ACC112 (cell line): Measurements from ENCODE around the gene PHF12.
"Not testable (repeated sequence)": the region's sequence is repeated elsewhere in the genome, so short reads cannot be mapped to it uniquely, and the experiment has no call there.

Experiments used
- H2AFZ ChIP-seq: fragments of 200-600 bp; sonication (generic); one replicate; pipeline ENCODE4 v1.6.0; 2017; ENCODE audit warnings: antibody characterized with exemption, low read length; ENCODE audit not compliant: unreplicated experiment
- H3K27ac ChIP-seq: fragments of 200-600 bp; sonication (generic); 2 replicates; pipeline ENCODE4 v1.5.1; 2014; ENCODE audit warnings: low read depth, mild to moderate bottlenecking, antibody characterized with exemption, low read length, moderate library complexity
- H3K27me3 ChIP-seq: fragments of 200-600 bp; sonication (generic); 2 replicates; pipeline ENCODE4 v1.6.1; 2014; ENCODE audit warnings: mild to moderate bottlenecking, antibody characterized with exemption, low read length, moderate library complexity, mixed read lengths; ENCODE audit not compliant: insufficient read depth
- H3K36me3 ChIP-seq: fragments of 200-600 bp; sonication (generic); 2 replicates; pipeline ENCODE4 v1.6.1; 2016; ENCODE audit warnings: mild to moderate bottlenecking, antibody characterized with exemption, low read length, moderate library complexity, mixed read lengths; ENCODE audit not compliant: insufficient read depth
- H3K4me1 ChIP-seq: fragments of 200-600 bp; sonication (generic); one replicate; pipeline ENCODE4 v1.6.1; 2016; ENCODE audit warnings: low read length, mixed read lengths; ENCODE audit not compliant: insufficient read depth, unreplicated experiment, control insufficient read depth
- H3K4me3 ChIP-seq: fragments of 200-600 bp; sonication (generic); 2 replicates; pipeline ENCODE4 v1.5.1; 2014; ENCODE audit warnings: mild to moderate bottlenecking, low read depth, low read length
- H3K79me2 ChIP-seq: fragments of 200-600 bp; sonication (generic); one replicate; pipeline ENCODE4 v1.6.0; 2016; ENCODE audit warnings: low read length; ENCODE audit not compliant: control insufficient read depth, unreplicated experiment, insufficient read depth

PHF12 gene

DNA sequence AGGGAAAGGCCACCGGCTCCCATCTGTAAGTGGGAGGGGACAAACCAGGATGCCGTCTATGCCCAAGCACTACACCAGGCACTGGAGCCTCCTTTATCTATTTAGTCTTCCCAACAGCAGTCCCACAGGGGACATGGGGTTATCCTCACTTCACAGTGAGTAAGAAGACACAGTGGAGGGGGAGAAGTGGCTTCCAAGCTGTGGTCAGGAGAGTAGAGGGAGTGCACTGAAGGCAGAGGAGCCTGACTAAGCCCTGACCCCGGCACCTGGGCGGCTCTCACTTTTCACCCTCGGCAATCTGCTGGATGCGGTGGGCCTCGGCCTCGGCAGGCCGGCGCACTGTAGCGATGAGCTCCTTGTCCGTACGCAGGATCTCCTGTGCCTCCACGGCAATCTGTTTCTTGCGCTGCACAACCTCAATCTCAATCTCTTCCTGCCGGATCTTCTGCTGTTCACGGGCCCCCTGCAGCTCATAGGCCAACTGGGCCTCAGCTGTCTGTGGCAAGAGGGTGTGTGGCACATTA is 69.7 kb downstream of the PHF12 start:
- Histone ChIP-seq H3K4me3 (no peak overlapping the region), H3K79me2 (no peaks in the 10 kb centered on the region), H3K4me1 (peaks cover 4% of the 10 kb centered on the region), H3K27me3 (no peaks in the 10 kb centered on the region), H2AFZ (no peak overlapping the region), H3K27ac (no peak overlapping the region), H3K36me3 (no peaks in the 10 kb centered on the region)

DNA sequence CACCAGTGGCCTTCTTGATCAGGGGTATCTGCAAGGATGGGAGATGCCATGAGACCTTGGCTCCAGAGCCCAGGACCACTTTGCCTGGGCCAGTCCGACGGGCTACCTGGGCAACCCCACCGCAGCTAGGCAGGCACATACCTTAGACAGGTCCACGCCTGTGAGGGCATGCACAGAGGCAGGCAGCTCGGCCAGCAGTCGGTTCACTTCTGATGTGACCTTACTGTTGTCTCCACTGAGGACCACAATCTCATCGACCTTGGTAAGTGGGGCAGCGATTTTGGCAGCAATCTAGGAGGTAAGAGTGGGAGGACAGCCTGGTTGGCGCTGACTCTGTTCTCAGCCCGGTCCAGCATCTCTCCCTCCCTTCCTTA is 70.8 kb downstream of the PHF12 start:
- no peaks in the 10 kb centered on the region for H3K27me3 ChIP-seq
- no peak overlapping the region for H3K27ac ChIP-seq
- H2AFZ ChIP-seq, result no peak overlapping the region
- no peaks in the 10 kb centered on the region for H3K79me2 ChIP-seq
- peaks cover 4% of the 10 kb centered on the region for H3K4me1 ChIP-seq
- no peaks in the 10 kb centered on the region for H3K36me3 ChIP-seq
- H3K4me3 ChIP-seq, result no peak overlapping the region

GRCh38 chr17:28879886-28880571 is 71.3 kb downstream of the PHF12 start:
- Histone ChIP-seq H2AFZ (no peak overlapping the region), H3K4me1 (peaks cover 4% of the 10 kb centered on the region), H3K27me3 (no peaks in the 10 kb centered on the region), H3K4me3 (no peak overlapping the region), H3K27ac (no peak overlapping the region), H3K36me3 (no peaks in the 10 kb centered on the region), H3K79me2 (no peaks in the 10 kb centered on the region)

- Histone ChIP-seq H3K79me2 (no peaks in the 10 kb centered on the region), H3K4me1 (peaks cover 4% of the 10 kb centered on the region), H3K36me3 (no peaks in the 10 kb centered on the region), H3K27me3 (no peaks in the 10 kb centered on the region), H3K4me3 (no peak overlapping the region), H2AFZ (no peak overlapping the region), H3K27ac (no peak overlapping the region)
Observed at GRCh38 chr17:28878981-28879380, 72.3 kb downstream of the PHF12 start.

DNA sequence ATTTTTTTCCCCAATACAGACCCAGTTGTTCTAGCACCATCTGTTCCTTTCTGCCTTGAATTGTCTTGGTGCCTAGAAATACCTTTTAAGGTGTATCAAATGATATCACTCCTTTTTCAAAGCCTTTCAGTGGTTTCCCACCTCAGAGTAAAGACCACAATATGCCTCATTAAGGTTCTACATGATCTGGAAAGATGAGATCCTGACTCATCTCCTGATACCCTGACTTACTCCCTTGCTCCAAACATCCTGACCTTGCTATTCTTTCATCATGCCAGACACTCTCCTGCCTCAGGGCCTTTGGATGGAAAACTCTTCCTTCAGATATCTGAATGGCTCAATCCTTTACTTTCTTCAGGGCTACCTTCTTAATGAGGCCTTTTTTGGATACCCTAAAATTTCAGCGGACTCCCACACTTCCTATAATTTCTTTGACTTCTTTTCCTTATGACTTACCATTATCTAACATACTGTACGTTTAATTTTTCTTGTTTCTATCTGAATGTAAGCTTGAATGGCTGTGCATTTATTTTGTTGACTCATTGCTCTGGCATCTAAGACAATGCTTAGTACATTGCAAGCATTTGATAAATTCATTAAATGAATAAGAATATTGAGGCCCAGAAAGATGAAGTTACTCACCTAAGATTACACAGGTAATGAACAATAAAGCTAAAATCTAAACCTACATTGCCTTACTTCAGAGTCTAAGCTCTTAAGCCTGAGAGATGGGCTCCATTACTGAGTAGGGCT is 73.0 kb downstream of the PHF12 start:
- no peak overlapping the region for H2AFZ ChIP-seq
- peaks cover 4% of the 10 kb centered on the region for H3K4me1 ChIP-seq
- H3K4me3 ChIP-seq, result no peak overlapping the region
- H3K27ac ChIP-seq, result no peak overlapping the region
- no peaks in the 10 kb centered on the region for H3K36me3 ChIP-seq
- no peaks in the 10 kb centered on the region for H3K27me3 ChIP-seq
- H3K79me2 ChIP-seq, result no peaks in the 10 kb centered on the region

DNA sequence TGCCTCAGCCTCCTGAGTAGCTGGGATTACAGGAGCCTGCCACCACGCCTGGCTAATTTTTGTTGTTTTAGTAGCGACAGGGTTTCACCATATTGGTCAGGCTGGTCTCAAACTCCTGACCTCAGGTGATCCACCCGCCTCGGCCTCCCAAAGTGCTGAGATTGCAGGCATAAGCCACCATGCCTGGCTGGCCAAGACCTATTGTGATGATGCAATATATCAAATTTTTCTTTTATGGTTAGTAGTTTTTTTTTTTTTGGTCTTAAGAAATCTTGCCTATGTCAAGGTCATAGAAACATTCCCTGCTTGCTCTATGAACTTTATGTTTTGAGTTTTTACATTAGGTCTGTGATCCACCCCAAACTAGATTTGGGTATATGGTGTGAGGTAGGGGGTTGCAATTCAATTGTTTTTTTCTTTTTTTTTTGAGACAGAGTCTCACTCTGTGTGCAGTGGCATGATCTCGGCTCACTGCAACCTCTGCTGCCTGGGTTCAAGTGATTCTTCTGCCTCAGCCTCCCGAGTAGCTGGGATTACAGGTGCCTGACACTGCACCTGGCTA is 74.1 kb downstream of the PHF12 start:
- H2AFZ ChIP-seq, H3K27ac ChIP-seq, H3K4me3 ChIP-seq: not testable (repeated sequence)

DNA sequence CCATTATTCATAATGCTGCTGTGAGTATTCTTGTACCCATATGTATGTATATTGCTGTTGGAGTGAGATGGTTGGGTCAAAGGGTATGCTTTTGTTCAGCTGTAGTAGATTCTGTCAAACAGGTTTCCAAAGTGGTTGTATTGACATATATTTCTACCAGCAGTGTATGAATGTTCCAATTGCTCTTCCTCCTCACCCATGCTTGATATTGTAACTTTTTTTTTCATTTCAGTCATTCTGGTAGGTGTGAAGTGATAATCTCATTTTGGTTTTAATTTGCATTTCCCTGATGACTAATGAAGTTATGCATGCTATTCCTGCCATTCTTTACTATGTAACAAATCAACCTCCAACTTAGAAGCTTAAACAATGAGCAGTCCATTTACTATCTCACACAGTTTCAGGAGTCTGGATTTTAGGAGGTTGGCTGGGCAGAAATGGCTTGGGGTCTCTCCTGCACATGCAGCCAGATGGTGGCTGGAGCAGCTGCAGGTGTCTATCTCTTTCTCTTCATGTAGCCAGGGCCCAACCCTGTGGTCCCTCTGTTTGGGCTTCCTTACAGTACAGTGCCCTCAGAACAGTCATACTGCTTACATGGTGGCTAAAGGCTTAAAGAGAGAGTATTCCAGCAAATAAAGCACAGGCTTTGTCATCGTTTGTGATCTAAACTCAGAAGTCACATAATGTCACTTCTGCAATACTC is 75.3 kb downstream of the PHF12 start:
- no peak overlapping the region for H2AFZ ChIP-seq
- H3K27ac ChIP-seq, result no peak overlapping the region
- H3K36me3 ChIP-seq, result no peaks in the 10 kb centered on the region
- H3K4me1 ChIP-seq, result peaks cover 4% of the 10 kb centered on the region
- H3K27me3 ChIP-seq, result no peaks in the 10 kb centered on the region
- no peak overlapping the region for H3K4me3 ChIP-seq
- H3K79me2 ChIP-seq, result no peaks in the 10 kb centered on the region

More for the DNA sequence above, 74.1 kb downstream of the PHF12 start:
- H3K79me2 ChIP-seq, H3K36me3 ChIP-seq, H3K4me1 ChIP-seq, H3K27me3 ChIP-seq: not testable (repeated sequence)

DNA sequence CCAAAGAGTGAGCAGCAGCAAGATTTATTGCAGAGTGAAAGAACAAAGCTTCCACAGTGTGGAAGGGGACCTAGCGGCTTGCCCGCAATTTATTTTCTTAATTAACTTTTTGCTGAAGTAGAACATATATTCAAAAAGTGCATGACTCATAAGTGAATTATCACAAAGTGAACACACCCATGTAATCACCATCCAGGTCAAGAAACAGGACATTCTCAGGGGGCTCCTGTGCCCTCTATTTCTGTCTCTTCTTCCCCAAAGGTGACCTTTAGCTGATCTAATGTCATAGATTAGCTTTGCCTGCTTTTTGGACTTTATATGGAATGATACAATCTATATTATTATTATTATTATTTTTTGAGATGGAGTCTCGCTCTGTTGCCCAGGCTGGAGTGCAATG is 76.6 kb downstream of the PHF12 start:
- H3K27ac ChIP-seq, result no peak overlapping the region
- no peak overlapping the region for H2AFZ ChIP-seq
- no peak overlapping the region for H3K4me3 ChIP-seq
- H3K79me2 ChIP-seq, result no peaks in the 10 kb centered on the region
- H3K36me3 ChIP-seq, result no peaks in the 10 kb centered on the region
- no peaks in the 10 kb centered on the region for H3K27me3 ChIP-seq
- peaks cover 4% of the 10 kb centered on the region for H3K4me1 ChIP-seq

GRCh38 chr17:28873839-28874238 is 77.5 kb downstream of the PHF12 start:
- Histone ChIP-seq H3K36me3 (no peaks in the 10 kb centered on the region), H3K27ac (no peak overlapping the region), H3K4me1 (peaks cover 2% of the 10 kb centered on the region), H3K79me2 (no peaks in the 10 kb centered on the region), H3K27me3 (no peaks in the 10 kb centered on the region), H3K4me3 (no peak overlapping the region), H2AFZ (no peak overlapping the region)

DNA sequence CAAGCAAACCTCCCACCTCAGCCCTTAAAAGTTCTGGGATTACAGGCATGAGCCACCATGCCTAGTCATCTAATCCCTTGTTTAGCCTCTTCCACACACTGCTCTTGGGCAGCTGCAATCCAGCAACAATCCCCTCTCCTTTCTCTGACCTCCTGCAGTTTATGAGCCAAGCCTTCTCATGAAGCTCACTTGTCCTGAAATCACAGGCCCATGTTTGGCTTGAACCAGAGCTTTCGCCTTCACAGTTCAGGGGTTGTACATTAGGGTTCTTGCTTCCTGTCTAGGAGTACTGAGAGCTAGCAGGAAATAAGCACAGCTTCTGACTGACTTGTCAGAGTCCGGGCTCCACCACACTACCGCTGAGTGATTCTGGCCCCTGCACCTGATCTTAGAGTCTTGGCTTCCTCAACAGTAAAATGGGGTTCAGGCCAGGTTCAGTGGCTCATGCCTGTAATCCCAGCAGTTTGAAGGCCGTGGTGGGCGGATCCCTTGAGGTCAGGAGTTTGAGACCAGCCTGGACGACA is 80.2 kb downstream of the PHF12 start:
- H2AFZ ChIP-seq, result no peak overlapping the region
- H3K79me2 ChIP-seq, result no peaks in the 10 kb centered on the region
- no peak overlapping the region for H3K27ac ChIP-seq
- no peaks in the 10 kb centered on the region for H3K4me1 ChIP-seq
- no peaks in the 10 kb centered on the region for H3K36me3 ChIP-seq
- no peaks in the 10 kb centered on the region for H3K27me3 ChIP-seq
- H3K4me3 ChIP-seq, result no peak overlapping the region
